ENCODE measurements around the gene NDN.
"Not testable (repeated sequence)": the region's sequence is repeated elsewhere in the genome, so short reads cannot be mapped to it uniquely, and the experiment has no call there.

Gene NDN

GRCh38 chr15:23687143-23687470, at the start of gene NDN:
NDN (minus strand) TSS chr15:23687305; CDS start chr15:23687217, 88 bp downstream.
- no peak for DNase-seq (ENCODE audit: low spot score)

GRCh38 chr15:23736033-23736673, 49.0 kb upstream of the NDN start:
- no peak for DNase-seq (ENCODE audit: low spot score)

- DNase-seq (ENCODE audit: low spot score): no peak
These were observed 47.8 kb upstream of the NDN start for GRCh38 chr15:23734862-23735261.

- not testable (repeated sequence) for DNase-seq (ENCODE audit: low spot score)
These were observed 27.0 kb upstream of the NDN start for GRCh38 chr15:23713874-23714656.

- DNase-seq (ENCODE audit: low spot score): no peak
These were observed 21.2 kb upstream of the NDN start for GRCh38 chr15:23708332-23708731.

GRCh38 chr15:23695282-23695681, 8.2 kb upstream of the NDN start:
- no peak for DNase-seq (ENCODE audit: low spot score)

- DNase-seq (ENCODE audit: low spot score): no peak
These were observed 7.5 kb upstream of the NDN start for GRCh38 chr15:23694592-23694991.

GRCh38 chr15:23690450-23690852, 3.3 kb upstream of the NDN start:
- peak; percentile 83 for DNase-seq (ENCODE audit: low spot score)

GRCh38 chr15:23690015-23690414, 2.9 kb upstream of the NDN start:
- no peak for DNase-seq (ENCODE audit: low spot score)

- no peak for DNase-seq (ENCODE audit: low spot score)
These were observed 501 bp downstream of the NDN start for GRCh38 chr15:23686466-23687142.

GRCh38 chr15:23671481-23671880, 15.6 kb downstream of the NDN start:
- DNase-seq (ENCODE audit: low spot score): no peak

- DNase-seq (ENCODE audit: low spot score): no peak
These were observed 16.1 kb downstream of the NDN start for GRCh38 chr15:23670970-23671369.

GRCh38 chr15:23663232-23663631, 23.9 kb downstream of the NDN start:
- DNase-seq (ENCODE audit: low spot score): no peak

- peak; percentile 49 for DNase-seq (ENCODE audit: low spot score)
These were observed 38.1 kb downstream of the NDN start for GRCh38 chr15:23648920-23649515.

GRCh38 chr15:23647421-23648370, 39.4 kb downstream of the NDN start, which contains the start of gene MAGEL2:
MAGEL2 (minus strand) TSS chr15:23647867; CDS start chr15:23647742, 125 bp downstream.
- DNase-seq (ENCODE audit: low spot score): no peak

GRCh38 chr15:23647001-23647295, 40.2 kb downstream of the NDN start:
- DNase-seq (ENCODE audit: low spot score): no peak

- no peak for DNase-seq (ENCODE audit: low spot score)
These were observed 40.7 kb downstream of the NDN start for GRCh38 chr15:23646165-23647000.

- no peak for DNase-seq (ENCODE audit: low spot score)
These were observed 41.5 kb downstream of the NDN start for GRCh38 chr15:23645371-23646164.

- no peak for DNase-seq (ENCODE audit: low spot score)
These were observed 42.3 kb downstream of the NDN start for GRCh38 chr15:23644829-23645228.
